Measurements from ENCODE around the gene ZBED6. TPM values are rescaled to one million over a fixed set of nuclear protein-coding genes. Genes with fewer than 3 reads are reported as not detected.

Gene ZBED6
- total RNA-seq, 1 experiment from 2014 or later, result 35.6 TPM

DNA sequence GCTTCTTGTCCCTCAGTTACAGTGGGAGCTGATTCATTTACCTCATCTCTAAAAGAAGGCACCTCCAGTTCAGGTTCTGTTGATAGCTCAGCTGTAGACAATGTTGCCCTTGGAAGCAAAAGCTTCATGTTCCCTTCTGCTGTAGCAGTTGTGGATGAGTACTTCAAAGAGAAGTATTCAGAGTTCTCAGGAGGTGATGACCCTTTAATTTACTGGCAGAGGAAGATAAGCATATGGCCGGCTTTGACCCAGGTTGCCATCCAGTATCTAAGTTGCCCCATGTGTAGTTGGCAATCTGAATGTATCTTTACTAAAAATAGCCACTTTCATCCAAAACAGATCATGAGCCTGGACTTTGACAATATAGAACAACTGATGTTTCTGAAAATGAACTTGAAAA, 4.5 kb downstream of the ZBED6 start:
- Mint-ChIP-seq H3K36me3 (ENCODE audit: insufficient read depth, unreplicated experiment) (peaks cover 61% of the 10 kb centered on the region), H3K27me3 (ENCODE audit: unreplicated experiment) (no peaks in the 10 kb centered on the region), H3K9me3 (ENCODE audit: low read depth, unreplicated experiment) (peaks cover 2% of the 10 kb centered on the region), H3K4me1 (ENCODE audit: low read depth, unreplicated experiment) (peaks cover 19% of the 10 kb centered on the region), H3K4me3 (ENCODE audit: low read depth, unreplicated experiment) (no peak overlapping the region), H3K27ac (ENCODE audit: unreplicated experiment) (no peak overlapping the region)
- CTCF ChIA-PET, result interaction anchor here (0.6 kb wide), 1 partner anchor 51 kb away, joined by 3 read pairs; no protein-coding TSS in a partner anchor
- no peak for DNase-seq
- BruUV-seq (replicated peaks), result no TSS peak
- TF ChIP-seq, protein P1, sequence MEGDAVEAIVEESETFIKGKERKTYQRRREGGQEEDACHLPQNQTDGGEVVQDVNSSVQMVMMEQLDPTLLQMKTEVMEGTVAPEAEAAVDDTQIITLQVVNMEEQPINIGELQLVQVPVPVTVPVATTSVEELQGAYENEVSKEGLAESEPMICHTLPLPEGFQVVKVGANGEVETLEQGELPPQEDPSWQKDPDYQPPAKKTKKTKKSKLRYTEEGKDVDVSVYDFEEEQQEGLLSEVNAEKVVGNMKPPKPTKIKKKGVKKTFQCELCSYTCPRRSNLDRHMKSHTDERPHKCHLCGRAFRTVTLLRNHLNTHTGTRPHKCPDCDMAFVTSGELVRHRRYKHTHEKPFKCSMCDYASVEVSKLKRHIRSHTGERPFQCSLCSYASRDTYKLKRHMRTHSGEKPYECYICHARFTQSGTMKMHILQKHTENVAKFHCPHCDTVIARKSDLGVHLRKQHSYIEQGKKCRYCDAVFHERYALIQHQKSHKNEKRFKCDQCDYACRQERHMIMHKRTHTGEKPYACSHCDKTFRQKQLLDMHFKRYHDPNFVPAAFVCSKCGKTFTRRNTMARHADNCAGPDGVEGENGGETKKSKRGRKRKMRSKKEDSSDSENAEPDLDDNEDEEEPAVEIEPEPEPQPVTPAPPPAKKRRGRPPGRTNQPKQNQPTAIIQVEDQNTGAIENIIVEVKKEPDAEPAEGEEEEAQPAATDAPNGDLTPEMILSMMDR (IDR thresholded peaks at IDR 0.05; ENCODE audit: unreplicated experiment), result no peak
- intact Hi-C loops (cut with micrococcal nuclease; ENCODE audit: unreplicated experiment), result no loop called here

- BruUV-seq (replicated peaks), result no TSS peak
- Mint-ChIP-seq H3K4me3 (ENCODE audit: low read depth, unreplicated experiment) (no peak overlapping the region), H3K9me3 (ENCODE audit: low read depth, unreplicated experiment) (no peaks in the 10 kb centered on the region), H3K27me3 (ENCODE audit: unreplicated experiment) (no peaks in the 10 kb centered on the region), H3K36me3 (ENCODE audit: insufficient read depth, unreplicated experiment) (peaks cover 71% of the 10 kb centered on the region), H3K27ac (ENCODE audit: unreplicated experiment) (no peak overlapping the region), H3K4me1 (ENCODE audit: low read depth, unreplicated experiment) (no peaks in the 10 kb centered on the region)
- CTCF ChIA-PET, result interaction anchor here (1.1 kb wide), 1 partner anchor 17 kb away, joined by 3 read pairs; no protein-coding TSS in a partner anchor
- TF ChIP-seq, protein P1 (IDR thresholded peaks at IDR 0.05; ENCODE audit: unreplicated experiment), result no peak
- no peak for DNase-seq
- intact Hi-C loops (cut with micrococcal nuclease; ENCODE audit: unreplicated experiment), result no loop called here
Observed at GRCh38 chr1:203805689-203806088, 10.3 kb downstream of the ZBED6 start.

- Mint-ChIP-seq H3K27me3 (ENCODE audit: unreplicated experiment) (no peaks in the 10 kb centered on the region), H3K36me3 (ENCODE audit: insufficient read depth, unreplicated experiment) (peaks cover 84% of the 10 kb centered on the region), H3K27ac (ENCODE audit: unreplicated experiment) (no peak overlapping the region), H3K4me3 (ENCODE audit: low read depth, unreplicated experiment) (no peak overlapping the region), H3K4me1 (ENCODE audit: low read depth, unreplicated experiment) (no peaks in the 10 kb centered on the region), H3K9me3 (ENCODE audit: low read depth, unreplicated experiment) (no peaks in the 10 kb centered on the region)
- BruUV-seq (replicated peaks), result no TSS peak
- TF ChIP-seq, protein P1 (IDR thresholded peaks at IDR 0.05; ENCODE audit: unreplicated experiment), result no peak
- no peak for DNase-seq
- CTCF ChIA-PET, result no interaction called here
- intact Hi-C loops (cut with micrococcal nuclease; ENCODE audit: unreplicated experiment), result no loop called here
Observed at GRCh38 chr1:203807196-203807595, 11.8 kb downstream of the ZBED6 start.

DNA sequence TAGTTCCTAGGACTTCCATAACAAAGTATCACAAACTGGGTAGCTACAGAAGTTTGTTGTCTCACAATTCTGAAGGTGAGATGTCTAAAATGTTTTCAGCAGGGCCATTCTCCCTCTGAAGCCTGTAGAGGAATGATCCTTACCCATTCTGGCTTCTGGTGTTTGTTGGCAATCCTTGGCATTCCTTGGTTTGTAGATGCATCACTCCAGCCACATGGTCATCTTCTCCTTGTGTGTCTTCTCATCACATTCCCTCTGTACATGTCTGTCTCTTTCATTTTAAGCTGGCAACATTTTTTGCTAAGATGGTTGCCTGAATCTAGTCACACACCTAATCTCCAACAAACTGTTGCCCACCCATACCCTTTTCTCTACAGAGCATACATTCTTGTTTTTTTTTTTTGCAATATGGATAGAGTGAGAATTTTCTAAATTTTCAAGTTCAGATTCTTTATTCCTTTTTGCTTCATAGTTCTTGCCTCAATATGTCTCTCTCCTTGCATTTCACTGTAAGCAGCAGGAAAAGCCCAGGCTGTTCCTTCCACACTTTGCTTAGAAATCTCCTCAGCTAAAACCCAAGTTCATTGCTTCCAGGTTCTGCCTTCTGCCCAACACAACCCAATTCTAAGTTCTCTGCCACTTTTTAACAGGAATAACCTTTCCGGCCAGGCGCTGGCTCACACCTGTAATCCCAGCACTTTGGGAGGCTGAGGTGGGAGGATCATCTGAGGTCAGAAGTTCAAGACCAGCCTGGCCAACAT, 18.3 kb downstream of the ZBED6 start:
- BruUV-seq (replicated peaks), result no TSS peak
- H3K27me3 Mint-ChIP-seq (ENCODE audit: unreplicated experiment), result no peaks in the 10 kb centered on the region
- peaks cover 81% of the 10 kb centered on the region for H3K36me3 Mint-ChIP-seq (ENCODE audit: insufficient read depth, unreplicated experiment)
- no peak overlapping the region for H3K27ac Mint-ChIP-seq (ENCODE audit: unreplicated experiment)
- TF ChIP-seq, protein P1 (IDR thresholded peaks at IDR 0.05; ENCODE audit: unreplicated experiment), result no peak
- H3K9me3 Mint-ChIP-seq (ENCODE audit: low read depth, unreplicated experiment), result no peaks in the 10 kb centered on the region
- CTCF ChIA-PET, result no interaction called here
- intact Hi-C loops (cut with micrococcal nuclease; ENCODE audit: unreplicated experiment), result no loop called here
- no peak for DNase-seq
- H3K4me1 Mint-ChIP-seq (ENCODE audit: low read depth, unreplicated experiment), result no peaks in the 10 kb centered on the region
- H3K4me3 Mint-ChIP-seq (ENCODE audit: low read depth, unreplicated experiment), result no peak overlapping the region

All from Calu3 (cell line).